ENCODE data around the gene DHX16. TPM values are rescaled to one million over a fixed set of nuclear protein-coding genes. Genes with fewer than 3 reads are reported as not detected.

Gene DHX16
- total and polyA plus RNA-seq, 9 of the 15 experiments (the other 6 are each of a cell fraction or from before 2014, with no cell fraction given) = 14.6 to 66.1 (median 47.5) TPM

DNA sequence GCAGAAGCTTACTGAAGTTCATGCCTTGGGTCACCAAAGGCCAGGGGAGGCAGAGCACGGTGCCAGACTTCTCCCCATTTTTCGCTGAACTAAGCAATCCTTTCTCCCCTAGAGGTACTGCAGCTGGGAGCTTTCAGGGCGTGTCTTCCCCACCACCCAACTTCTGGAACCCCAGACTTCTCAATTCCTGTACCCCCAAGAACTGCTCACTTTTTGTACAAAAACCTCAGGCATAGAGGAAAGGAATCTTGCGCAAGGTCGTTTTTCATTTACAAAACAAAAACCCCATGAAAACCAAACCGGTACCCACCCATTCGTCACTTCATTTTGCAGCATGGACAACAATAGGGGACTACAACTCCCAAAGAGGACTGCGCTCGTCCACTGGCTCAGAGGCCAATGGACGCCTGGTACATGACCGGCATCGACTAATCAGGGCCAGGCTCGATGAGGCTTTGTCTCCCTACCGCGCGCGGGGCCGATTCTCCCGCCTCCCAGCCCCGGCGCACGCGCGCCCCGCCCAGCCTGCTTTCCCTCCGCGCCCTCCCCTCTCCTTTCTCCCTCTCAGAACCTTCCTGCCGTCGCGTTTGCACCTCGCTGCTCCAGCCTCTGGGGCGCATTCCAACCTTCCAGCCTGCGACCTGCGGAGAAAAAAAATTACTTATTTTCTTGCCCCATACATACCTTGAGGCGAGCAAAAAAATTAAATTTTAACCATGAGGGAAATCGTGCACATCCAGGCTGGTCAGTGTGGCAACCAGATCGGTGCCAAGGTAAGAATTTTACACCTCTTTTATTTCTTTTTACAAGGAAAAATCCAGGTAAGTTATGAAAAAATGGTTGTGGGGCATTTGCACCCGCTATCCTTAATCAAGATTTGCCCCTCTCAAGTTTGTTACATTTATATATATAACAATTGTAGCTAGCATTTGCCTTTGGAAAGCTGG is 47.3 kb upstream of the DHX16 start, which contains the start of gene TUBB (continued):
- no peak; the same call in 1 of the 2 replicates for TF ChIP-seq MGA (IDR thresholded peaks at IDR 0.05)
- TF ChIP-seq EP300 (IDR thresholded peaks at IDR 0.05; ENCODE audit: low read length) = peak; percentile 39; the same call in 1 of the 2 replicates
- 0 out of 2 replicates have a peak, but pooled peaks have one; percentile 63 for TF ChIP-seq CGGBP1 (CRISPR knock-in tag; IDR thresholded peaks at IDR 0.05)
- TF ChIP-seq TCF15 (CRISPR knock-in tag; IDR thresholded peaks at IDR 0.05) = no peak
- TF ChIP-seq PATZ1 (CRISPR knock-in tag; IDR thresholded peaks at IDR 0.05; ENCODE audit: borderline replicate concordance) = no peak
- TF ChIP-seq, protein P1, sequence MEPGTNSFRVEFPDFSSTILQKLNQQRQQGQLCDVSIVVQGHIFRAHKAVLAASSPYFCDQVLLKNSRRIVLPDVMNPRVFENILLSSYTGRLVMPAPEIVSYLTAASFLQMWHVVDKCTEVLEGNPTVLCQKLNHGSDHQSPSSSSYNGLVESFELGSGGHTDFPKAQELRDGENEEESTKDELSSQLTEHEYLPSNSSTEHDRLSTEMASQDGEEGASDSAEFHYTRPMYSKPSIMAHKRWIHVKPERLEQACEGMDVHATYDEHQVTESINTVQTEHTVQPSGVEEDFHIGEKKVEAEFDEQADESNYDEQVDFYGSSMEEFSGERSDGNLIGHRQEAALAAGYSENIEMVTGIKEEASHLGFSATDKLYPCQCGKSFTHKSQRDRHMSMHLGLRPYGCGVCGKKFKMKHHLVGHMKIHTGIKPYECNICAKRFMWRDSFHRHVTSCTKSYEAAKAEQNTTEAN (CRISPR knock-in tag; IDR thresholded peaks at IDR 0.05) = no peak; the same call in 1 of the 2 replicates
- peak; percentile 62; the same call in 1 of the 2 replicates for TF ChIP-seq CREB1 (IDR thresholded peaks at IDR 0.05)
- TF ChIP-seq CREB1 (CRISPR knock-in tag; IDR thresholded peaks at IDR 0.05) = peak; percentile 79

All from K562 (cell line).